ENCODE data around the gene SKAP2.

The SKAP2 gene

GRCh38 chr7:26864309-26865093, at the start of gene SKAP2:
Gene SKAP2 (minus strand): TSS chr7:26864590. CDS start chr7:26864429, 161 bp downstream.
- peak within 1 kb of the TSS; percentile 98 for H3K4me3 Mint-ChIP-seq
- ATAC-seq = peak; percentile 93
- no peaks in the 10 kb centered on the region for H3K36me3 Mint-ChIP-seq
- peaks cover 3% of the 10 kb centered on the region for H3K9me3 Mint-ChIP-seq
- H3K4me1 Mint-ChIP-seq = peaks cover 20% of the 10 kb centered on the region
- peak; percentile 85 to 95 for DNase-seq (ENCODE audit: low spot score in 2 of 2)
- H3K27ac Mint-ChIP-seq = peak within 1 kb of the TSS; percentile 95

- Mint-ChIP-seq H3K4me1 (no peaks in the 10 kb centered on the region), H3K9me3 (no peaks in the 10 kb centered on the region), H3K4me3 (no peak overlapping the region), H3K27ac (no peak overlapping the region), H3K36me3 (no peaks in the 10 kb centered on the region)
- DNase-seq (ENCODE audit: low spot score in 2 of 2) = no peak
- ATAC-seq = no peak
Measured at GRCh38 chr7:26912933-26913536, 48.6 kb upstream of the SKAP2 start.

DNA sequence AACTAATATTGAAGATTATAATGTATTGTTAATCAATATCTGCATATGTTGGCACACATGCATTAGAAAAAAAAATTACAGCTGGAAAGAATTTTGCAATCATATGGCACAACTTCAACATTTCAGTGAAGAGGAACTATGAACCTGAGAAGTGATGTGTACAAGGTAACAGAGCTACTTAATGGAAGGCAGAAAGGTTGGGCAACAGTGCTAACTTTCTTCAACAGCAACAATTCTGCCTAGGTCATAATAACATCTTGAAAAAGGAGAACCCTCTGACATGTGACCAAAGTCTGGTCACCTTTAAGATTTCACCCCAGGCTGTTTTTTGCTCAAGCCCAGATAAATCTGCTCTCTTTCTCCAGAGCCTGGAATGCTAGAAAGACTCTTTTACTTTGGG, 47.9 kb upstream of the SKAP2 start:
- H3K27ac Mint-ChIP-seq = no peak overlapping the region
- H3K4me1 Mint-ChIP-seq = no peaks in the 10 kb centered on the region
- no peaks in the 10 kb centered on the region for H3K36me3 Mint-ChIP-seq
- H3K4me3 Mint-ChIP-seq = no peak overlapping the region
- no peaks in the 10 kb centered on the region for H3K9me3 Mint-ChIP-seq
- no peak for ATAC-seq
- no peak for DNase-seq (ENCODE audit: low spot score in 2 of 2)

DNA sequence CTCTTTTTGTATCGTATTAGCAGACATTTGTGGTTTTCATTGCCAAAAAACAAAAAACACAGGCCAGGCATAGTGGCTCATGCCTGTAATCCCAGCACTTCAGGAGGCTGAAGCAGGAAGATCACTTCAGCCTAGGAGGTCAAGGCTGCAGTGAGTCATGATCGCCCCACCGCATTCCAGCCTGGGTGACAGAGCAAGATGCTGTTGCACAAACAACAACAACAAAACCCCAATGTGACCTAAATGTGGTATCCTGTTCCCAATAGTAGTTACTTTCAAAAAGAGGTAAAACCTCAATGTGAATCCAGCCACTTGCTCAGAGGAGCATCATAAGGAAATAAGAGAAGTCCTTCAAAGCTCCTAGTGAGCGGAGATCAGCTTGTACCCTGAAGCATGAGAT, 45.8 kb upstream of the SKAP2 start:
- no peaks in the 10 kb centered on the region for H3K9me3 Mint-ChIP-seq
- no peak overlapping the region for H3K27ac Mint-ChIP-seq
- no peak for DNase-seq (ENCODE audit: low spot score in 2 of 2)
- ATAC-seq = peak; percentile 75
- no peaks in the 10 kb centered on the region for H3K36me3 Mint-ChIP-seq
- no peak overlapping the region for H3K4me3 Mint-ChIP-seq
- H3K4me1 Mint-ChIP-seq = no peaks in the 10 kb centered on the region

GRCh38 chr7:26900251-26900650, 35.9 kb upstream of the SKAP2 start:
- H3K4me3 Mint-ChIP-seq = no peak overlapping the region
- H3K4me1 Mint-ChIP-seq = no peaks in the 10 kb centered on the region
- no peak for DNase-seq (ENCODE audit: low spot score in 2 of 2)
- no peak for ATAC-seq
- no peak overlapping the region for H3K27ac Mint-ChIP-seq
- H3K9me3 Mint-ChIP-seq = no peaks in the 10 kb centered on the region
- H3K36me3 Mint-ChIP-seq = no peaks in the 10 kb centered on the region

- no peak overlapping the region for H3K27ac Mint-ChIP-seq
- no peaks in the 10 kb centered on the region for H3K4me1 Mint-ChIP-seq
- no peak overlapping the region for H3K4me3 Mint-ChIP-seq
- no peaks in the 10 kb centered on the region for H3K9me3 Mint-ChIP-seq
- H3K36me3 Mint-ChIP-seq = no peaks in the 10 kb centered on the region
- DNase-seq (ENCODE audit: low spot score in 2 of 2) (no peak), ATAC-seq (no peak)
Measured at GRCh38 chr7:26899519-26899918, 35.1 kb upstream of the SKAP2 start.

- H3K9me3 Mint-ChIP-seq = no peaks in the 10 kb centered on the region
- no peak overlapping the region for H3K4me3 Mint-ChIP-seq
- H3K36me3 Mint-ChIP-seq = no peaks in the 10 kb centered on the region
- H3K4me1 Mint-ChIP-seq = no peaks in the 10 kb centered on the region
- H3K27ac Mint-ChIP-seq = no peak overlapping the region
- DNase-seq (ENCODE audit: low spot score in 2 of 2) = no peak
- no peak for ATAC-seq
Measured at GRCh38 chr7:26898891-26899290, 34.5 kb upstream of the SKAP2 start.

DNA sequence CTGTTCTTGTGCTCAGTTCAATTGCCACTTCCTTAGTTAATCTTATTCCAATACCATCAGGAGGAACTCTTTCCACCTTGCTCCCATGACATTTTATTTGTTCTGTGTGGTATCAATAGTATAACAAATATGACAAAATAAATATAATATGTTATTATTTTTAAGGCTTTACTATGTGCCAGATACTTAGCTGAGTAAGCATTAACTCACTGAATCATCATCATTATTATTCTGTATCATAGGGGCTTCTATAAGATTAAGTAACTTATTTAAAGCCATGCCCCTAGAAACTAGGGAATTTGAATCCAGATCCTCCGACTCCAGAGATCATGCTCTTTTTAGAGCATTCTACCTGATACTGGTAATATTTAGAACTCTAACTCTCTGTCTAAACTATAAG, 33.5 kb upstream of the SKAP2 start:
- H3K36me3 Mint-ChIP-seq = no peaks in the 10 kb centered on the region
- no peak for DNase-seq (ENCODE audit: low spot score in 2 of 2)
- no peak for ATAC-seq
- no peaks in the 10 kb centered on the region for H3K9me3 Mint-ChIP-seq
- no peak overlapping the region for H3K4me3 Mint-ChIP-seq
- H3K27ac Mint-ChIP-seq = no peak overlapping the region
- no peaks in the 10 kb centered on the region for H3K4me1 Mint-ChIP-seq

GRCh38 chr7:26891400-26892350, 27.3 kb upstream of the SKAP2 start:
- Mint-ChIP-seq H3K4me1 (no peaks in the 10 kb centered on the region), H3K4me3 (no peak overlapping the region), H3K9me3 (no peaks in the 10 kb centered on the region), H3K36me3 (no peaks in the 10 kb centered on the region), H3K27ac (no peak overlapping the region)
- DNase-seq (ENCODE audit: low spot score in 2 of 2) (no peak), ATAC-seq (no peak)

GRCh38 chr7:26880852-26881251, 16.5 kb upstream of the SKAP2 start:
- Mint-ChIP-seq H3K4me3 (no peak overlapping the region), H3K36me3 (no peaks in the 10 kb centered on the region), H3K4me1 (no peaks in the 10 kb centered on the region), H3K9me3 (peaks cover 9% of the 10 kb centered on the region), H3K27ac (no peak overlapping the region)
- no peak for ATAC-seq
- no peak for DNase-seq (ENCODE audit: low spot score in 2 of 2)

GRCh38 chr7:26879671-26880070, 15.3 kb upstream of the SKAP2 start:
- Mint-ChIP-seq H3K4me3 (no peak overlapping the region), H3K27ac (no peak overlapping the region), H3K4me1 (no peaks in the 10 kb centered on the region), H3K9me3 (peaks cover 3% of the 10 kb centered on the region), H3K36me3 (no peaks in the 10 kb centered on the region)
- no peak for ATAC-seq
- no peak for DNase-seq (ENCODE audit: low spot score in 2 of 2)

GRCh38 chr7:26868841-26869495, 4.6 kb upstream of the SKAP2 start:
- peaks cover 3% of the 10 kb centered on the region for H3K9me3 Mint-ChIP-seq
- ATAC-seq (no peak), DNase-seq (ENCODE audit: low spot score in 2 of 2) (no peak)
- H3K4me3 Mint-ChIP-seq = no peak overlapping the region
- H3K36me3 Mint-ChIP-seq = no peaks in the 10 kb centered on the region
- peaks cover 16% of the 10 kb centered on the region for H3K4me1 Mint-ChIP-seq
- H3K27ac Mint-ChIP-seq = no peak overlapping the region

GRCh38 chr7:26865094-26865388, 651 bp upstream of the SKAP2 start:
- Mint-ChIP-seq H3K9me3 (peaks cover 3% of the 10 kb centered on the region), H3K36me3 (no peaks in the 10 kb centered on the region), H3K27ac (peak overlapping the region; percentile 95), H3K4me3 (peak overlapping the region; percentile 98), H3K4me1 (peaks cover 20% of the 10 kb centered on the region)
- DNase-seq (ENCODE audit: low spot score in 2 of 2) = no peak
- peak; percentile 53 for ATAC-seq

GRCh38 chr7:26863518-26864308, 677 bp downstream of the SKAP2 start:
- peak overlapping the region; percentile 98 for H3K4me3 Mint-ChIP-seq
- H3K9me3 Mint-ChIP-seq = peaks cover 3% of the 10 kb centered on the region
- H3K4me1 Mint-ChIP-seq = peaks cover 20% of the 10 kb centered on the region
- H3K36me3 Mint-ChIP-seq = no peaks in the 10 kb centered on the region
- ATAC-seq (peak; percentile 44), DNase-seq (ENCODE audit: low spot score in 2 of 2) (no peak)
- peak overlapping the region; percentile 95 for H3K27ac Mint-ChIP-seq

Data from stimulated activated effector memory CD8-positive, alpha-beta T cell treated with anti-CD3 and anti-CD28 coated beads, Interleukin-12 subunit alpha, Interleukin-12 subunit beta, amount 100 ng/mL, for 72 hours (primary cell).